Ascending aorta (tissue), 2 donors: ENCODE data around the gene JADE1. TPM values are rescaled to one million over a fixed set of nuclear protein-coding genes. Genes with fewer than 3 reads are reported as not detected.

Experiments
- DNase-seq, 2 donors: peaks; one replicate each; pipeline ENCODE4 v3.0.0-alpha.2; 2019; ENCODE audit warnings: low spot score in 2 of 2
- H3K27ac ChIP-seq, 2 donors: fragments of 200-600 bp; sonication (generic); one replicate each; pipeline ENCODE4 v1.5.1; 2016 to 2017; ENCODE audit warnings: mild to moderate bottlenecking in 1 of 2
- H3K27me3 ChIP-seq: fragments of 200-600 bp; sonication (generic); one replicate; pipeline ENCODE4 v1.5.1; 2017
- H3K36me3 ChIP-seq, 2 donors: fragments of 200-600 bp; sonication (generic); one replicate each; pipeline ENCODE4 v1.5.1; 2016
- H3K4me1 ChIP-seq, 2 donors: fragments of 200-600 bp; sonication (generic); one replicate each; pipeline ENCODE4 v1.5.1; 2016 to 2017; ENCODE audit warnings: mild to moderate bottlenecking in 1 of 2
- H3K4me3 ChIP-seq, 2 donors: fragments of 200-600 bp; sonication (generic); one replicate each; pipeline ENCODE4 v1.5.1; 2016 to 2017; ENCODE audit warnings: mild to moderate bottlenecking in 1 of 2
- H3K9me3 ChIP-seq, 2 donors: fragments of 200-600 bp; sonication (generic); one replicate each; pipeline ENCODE4 v1.5.1; 2016
- intact Hi-C: fragments of 100-400 bp; cut with DNase I; formaldehyde crosslinking; loops from one replicate; pipeline ENCODE4 v1.15.1; 2023
- total RNA-seq: library from RNA; depleted of rRNA; stranded (reverse); fragments of >200 nt; gene quantifications from one replicate; pipeline ENCODE4 v1.1.0, GENCODE V29; 2016
- TF ChIP-seq, protein P1 (sequence below), 3 experiments: fragments of 200-600 bp in 2 of 3; fragments of 450-650 bp in 1 of 3; sonication (generic) in 2 of 3; IDR thresholded peaks; one replicate each; pipeline ENCODE4 v1.5.1; 2016 to 2019; ENCODE audit warnings: antibody characterized with exemption in 3 of 3, mild to moderate bottlenecking in 1 of 3, moderate library complexity in 1 of 3

Gene JADE1
- total RNA-seq, 1 donor from 2014 or later: 33.8 TPM

DNA sequence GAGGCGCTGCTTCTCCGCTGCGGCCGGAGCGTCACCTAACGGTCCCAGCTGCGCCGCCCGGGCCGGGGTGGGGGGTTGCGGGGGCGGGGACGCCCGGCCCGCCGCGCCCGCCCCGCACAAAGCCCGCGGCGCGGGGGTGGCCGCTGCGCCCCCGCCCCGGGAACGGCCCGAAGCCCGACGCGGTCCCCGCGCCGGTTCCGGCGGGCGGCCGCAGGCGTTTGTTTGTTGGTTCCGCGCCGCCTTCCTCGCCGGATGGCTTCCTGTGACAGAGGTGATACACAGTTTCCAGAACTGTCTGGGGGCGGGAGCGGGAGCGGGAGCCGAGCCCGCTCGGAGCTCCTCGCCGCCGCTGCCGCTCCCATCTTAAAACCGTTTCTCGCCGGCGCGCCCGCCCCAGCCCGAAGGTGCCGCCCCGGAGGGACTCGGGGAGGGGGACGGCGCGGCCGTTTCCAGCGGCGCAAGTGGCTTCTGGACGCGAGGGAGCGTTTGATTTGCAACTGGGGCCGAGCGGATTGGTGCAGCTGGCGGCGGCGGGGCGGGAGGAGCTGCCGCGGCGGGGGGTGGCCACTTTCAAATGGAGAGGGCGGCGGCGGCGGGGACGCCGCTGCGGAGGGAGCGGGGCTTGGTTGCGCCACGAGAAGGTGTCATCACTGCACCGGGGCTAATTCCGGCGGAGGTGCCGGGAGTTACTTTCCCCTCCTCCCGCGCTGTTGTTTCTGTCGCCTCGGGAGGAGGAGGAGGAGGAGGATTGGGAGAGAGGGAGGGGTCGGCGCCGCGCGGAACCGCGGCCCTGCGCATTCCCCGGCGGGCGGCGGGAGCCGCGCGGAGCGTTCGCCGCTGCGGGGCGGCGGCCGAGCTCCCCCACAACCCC, 2.3 kb downstream of the JADE1 start:
- DNase-seq: peak; percentile 51 to 95
- peak overlapping the region; percentile 91 to 94 for H3K27ac ChIP-seq
- H3K9me3 ChIP-seq: no peaks in the 10 kb centered on the region
- peaks cover 0 to 3% of the 10 kb centered on the region in 2 donors for H3K4me1 ChIP-seq
- H3K36me3 ChIP-seq: no peaks in the 10 kb centered on the region
- intact Hi-C loops: loop anchor here (1.0 to 10.0 kb wide), 8 partner anchors 8 to 847 kb away; partner anchors contain the start of genes ABHD18, LARP1B, MFSD8 and SCLT1
- TF ChIP-seq, protein P1, sequence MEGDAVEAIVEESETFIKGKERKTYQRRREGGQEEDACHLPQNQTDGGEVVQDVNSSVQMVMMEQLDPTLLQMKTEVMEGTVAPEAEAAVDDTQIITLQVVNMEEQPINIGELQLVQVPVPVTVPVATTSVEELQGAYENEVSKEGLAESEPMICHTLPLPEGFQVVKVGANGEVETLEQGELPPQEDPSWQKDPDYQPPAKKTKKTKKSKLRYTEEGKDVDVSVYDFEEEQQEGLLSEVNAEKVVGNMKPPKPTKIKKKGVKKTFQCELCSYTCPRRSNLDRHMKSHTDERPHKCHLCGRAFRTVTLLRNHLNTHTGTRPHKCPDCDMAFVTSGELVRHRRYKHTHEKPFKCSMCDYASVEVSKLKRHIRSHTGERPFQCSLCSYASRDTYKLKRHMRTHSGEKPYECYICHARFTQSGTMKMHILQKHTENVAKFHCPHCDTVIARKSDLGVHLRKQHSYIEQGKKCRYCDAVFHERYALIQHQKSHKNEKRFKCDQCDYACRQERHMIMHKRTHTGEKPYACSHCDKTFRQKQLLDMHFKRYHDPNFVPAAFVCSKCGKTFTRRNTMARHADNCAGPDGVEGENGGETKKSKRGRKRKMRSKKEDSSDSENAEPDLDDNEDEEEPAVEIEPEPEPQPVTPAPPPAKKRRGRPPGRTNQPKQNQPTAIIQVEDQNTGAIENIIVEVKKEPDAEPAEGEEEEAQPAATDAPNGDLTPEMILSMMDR (IDR thresholded peaks at IDR 0.05): no peak
- H3K27me3 ChIP-seq: no peaks in the 10 kb centered on the region
- H3K4me3 ChIP-seq: peak overlapping the region; percentile 79 to 94

DNA sequence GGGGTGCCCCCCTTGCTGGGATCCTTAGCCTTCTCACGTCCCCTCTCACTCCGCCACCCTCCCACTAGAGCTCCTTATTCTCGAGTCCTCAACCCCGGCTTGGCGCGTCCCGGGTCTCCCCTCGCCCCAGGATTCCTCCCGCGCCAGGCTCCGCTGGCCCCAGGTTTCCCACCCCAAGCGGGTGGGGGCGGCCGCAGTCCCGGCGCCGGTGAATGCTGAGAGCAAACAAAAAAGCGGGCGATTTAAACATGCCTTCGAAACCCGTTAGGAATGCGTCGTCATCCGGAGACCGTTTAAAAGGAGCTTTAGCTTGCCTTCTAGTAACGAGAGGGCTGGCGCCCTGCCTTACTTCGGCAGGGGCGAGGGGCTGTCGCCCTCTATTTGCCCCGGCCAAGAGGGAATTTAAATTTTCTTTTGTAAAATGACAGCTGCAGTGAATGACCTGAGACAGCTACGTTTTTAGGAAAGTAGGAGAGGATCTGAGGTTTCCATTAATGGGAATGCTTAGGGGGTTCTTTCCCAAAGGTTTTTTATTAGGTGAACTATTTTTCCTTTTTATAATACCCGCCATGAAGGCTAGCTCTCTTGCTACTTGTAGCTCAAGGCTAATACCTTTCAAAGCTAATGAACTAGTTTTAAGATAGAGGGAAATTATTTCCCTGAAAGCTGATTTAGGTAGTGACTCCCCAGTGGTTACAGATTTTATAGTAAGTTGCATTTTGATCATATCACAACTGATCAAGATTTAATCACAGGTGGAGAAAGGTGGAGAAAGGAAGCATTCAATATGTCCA, 3.1 kb downstream of the JADE1 start:
- TF ChIP-seq, protein P1 (IDR thresholded peaks at IDR 0.05): no peak
- Histone ChIP-seq H3K27ac (peak overlapping the region; percentile 91 to 94), H3K36me3 (no peaks in the 10 kb centered on the region), H3K4me1 (peaks cover 0 to 3% of the 10 kb centered on the region in 2 donors), H3K9me3 (no peaks in the 10 kb centered on the region), H3K27me3 (no peaks in the 10 kb centered on the region), H3K4me3 (peak overlapping the region; percentile 79 to 94)
- DNase-seq: peak in 1 of 2 donors; percentile 81
- intact Hi-C loops: loop anchor here (1.0 to 10.0 kb wide), 6 partner anchors 8 to 848 kb away; partner anchors contain the start of genes ABHD18, LARP1B, MFSD8 and SCLT1

DNA sequence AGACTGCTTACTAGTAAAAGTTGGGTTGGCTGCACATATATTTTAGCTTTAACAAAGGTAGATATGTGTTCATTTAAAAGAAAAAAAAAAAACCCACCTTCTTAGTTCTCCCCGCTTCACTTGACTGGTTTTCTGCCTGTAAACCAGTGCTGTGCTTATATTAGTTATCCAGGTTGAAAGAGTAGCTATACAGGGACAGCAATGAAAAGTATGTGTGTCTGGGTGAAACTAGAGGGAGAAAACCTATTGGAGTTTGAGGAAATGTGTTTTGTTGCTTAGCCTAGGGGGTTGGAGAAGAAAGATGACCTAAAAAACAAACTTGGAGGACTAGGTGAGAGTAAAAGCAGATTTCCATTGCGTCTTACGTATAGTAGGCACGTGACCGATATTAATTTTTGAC, 4.5 kb downstream of the JADE1 start:
- no peak overlapping the region for H3K27ac ChIP-seq
- H3K36me3 ChIP-seq: no peaks in the 10 kb centered on the region
- no peaks in the 10 kb centered on the region for H3K27me3 ChIP-seq
- peaks cover 0 to 3% of the 10 kb centered on the region in 2 donors for H3K4me1 ChIP-seq
- no peak for DNase-seq
- TF ChIP-seq, protein P1 (IDR thresholded peaks at IDR 0.05): no peak
- no peak overlapping the region for H3K4me3 ChIP-seq
- intact Hi-C loops: loop anchor here (2.0 to 10.0 kb wide), 5 partner anchors 49 to 849 kb away; partner anchors contain the start of genes ABHD18, LARP1B, MFSD8 and SCLT1
- H3K9me3 ChIP-seq: no peaks in the 10 kb centered on the region

DNA sequence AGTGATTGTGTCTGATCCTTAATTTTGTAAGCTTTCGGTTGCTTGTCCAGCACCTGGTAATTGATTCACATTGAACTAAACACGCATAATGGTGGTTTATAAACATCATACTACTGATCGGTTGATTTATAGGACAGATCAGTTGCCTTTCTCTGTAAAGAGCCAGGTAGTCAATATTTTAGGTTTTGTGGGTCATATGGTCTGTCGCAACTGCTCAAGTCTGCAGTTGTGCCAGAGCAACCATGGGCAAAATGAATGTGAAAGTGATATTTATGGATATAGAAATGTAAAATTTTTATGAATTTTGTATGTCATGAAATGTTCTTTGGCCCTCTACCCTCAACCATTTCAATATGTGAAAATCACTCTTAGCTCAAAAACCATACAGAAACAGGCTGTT, 8.9 kb downstream of the JADE1 start:
- intact Hi-C loops: loop anchor here (10.0 kb wide), 1 partner anchor 854 kb away; the partner anchor contains the start of genes ABHD18 and MFSD8

More for the DNA sequence above, 8.9 kb downstream of the JADE1 start:
- Histone ChIP-seq H3K4me1 (peaks cover 0 to 5% of the 10 kb centered on the region in 2 donors), H3K9me3 (no peaks in the 10 kb centered on the region), H3K36me3 (no peaks in the 10 kb centered on the region), H3K27me3 (no peaks in the 10 kb centered on the region), H3K4me3 (no peak overlapping the region), H3K27ac (no peak overlapping the region)
- DNase-seq: no peak
- TF ChIP-seq, protein P1 (IDR thresholded peaks at IDR 0.05): no peak
